Activated B cell treated with CpG ODN at 0.5 μM for 24 hours (primary cell): ENCODE data around the gene PPM1D. TPM values are rescaled to one million over a fixed set of nuclear protein-coding genes. Genes with fewer than 3 reads are reported as not detected.
"Not testable (repeated sequence)": the region's sequence is repeated elsewhere in the genome, so short reads cannot be mapped to it uniquely, and the experiment has no call there.

Experiments used
- ATAC-seq: fragments of 200-7000 bp; cut with Tn5 transposase; one replicate; pipeline ENCODE4 v1.10.0; 2021; ENCODE audit warnings: low read depth, mild to moderate bottlenecking, moderate library complexity
- CTCF ChIA-PET: fragments of 350-600 bp; sonication (Branson Sonifier 250); formaldehyde crosslinking; loops from one replicate; lab custom pipeline; 2021; ENCODE audit warnings: antibody characterized with exemption; lab: Charles Lee
- POLR2A ChIA-PET: fragments of 350-600 bp; sonication (Branson Sonifier 250); formaldehyde crosslinking; loops from one replicate; lab custom pipeline; 2021; ENCODE audit warnings: antibody characterized with exemption; lab: Charles Lee
- DNase-seq: peaks from one replicate; pipeline ENCODE4 v3.0.0; 2022
- H3K27ac Mint-ChIP-seq: one replicate; pipeline ENCODE4 v1.8.0; 2020; ENCODE audit warnings: mixed read lengths
- H3K27me3 Mint-ChIP-seq: one replicate; pipeline ENCODE4 v1.8.0; 2021; ENCODE audit warnings: mixed read lengths
- H3K36me3 Mint-ChIP-seq: one replicate; pipeline ENCODE4 v1.8.0; 2021; ENCODE audit warnings: low read depth, mixed read lengths
- H3K4me1 Mint-ChIP-seq: one replicate; pipeline ENCODE4 v1.8.0; 2021; ENCODE audit warnings: mixed read lengths
- H3K4me3 Mint-ChIP-seq: one replicate; pipeline ENCODE4 v1.8.0; 2020; ENCODE audit warnings: mild to moderate bottlenecking, mixed read lengths
- H3K9me3 Mint-ChIP-seq: one replicate; pipeline ENCODE4 v1.8.0; 2020; ENCODE audit warnings: mixed read lengths
- CTCF ChIP-seq: fragments of 200-600 bp; IDR thresholded peaks from one replicate; pipeline ENCODE4 v1.8.0; 2022; ENCODE audit warnings: antibody characterized with exemption, mild to moderate bottlenecking
- intact Hi-C: fragments of 100-400 bp; cut with micrococcal nuclease; formaldehyde crosslinking; loops from one replicate; pipeline ENCODE4 v1.15.1; 2024
- total RNA-seq: library from RNA; stranded (reverse); gene quantifications from 2 replicates; pipeline ENCODE4 v1.2.3, GENCODE V29; 2022

The PPM1D gene
- total RNA-seq, 1 donor from 2014 or later, result 13.3 TPM

DNA sequence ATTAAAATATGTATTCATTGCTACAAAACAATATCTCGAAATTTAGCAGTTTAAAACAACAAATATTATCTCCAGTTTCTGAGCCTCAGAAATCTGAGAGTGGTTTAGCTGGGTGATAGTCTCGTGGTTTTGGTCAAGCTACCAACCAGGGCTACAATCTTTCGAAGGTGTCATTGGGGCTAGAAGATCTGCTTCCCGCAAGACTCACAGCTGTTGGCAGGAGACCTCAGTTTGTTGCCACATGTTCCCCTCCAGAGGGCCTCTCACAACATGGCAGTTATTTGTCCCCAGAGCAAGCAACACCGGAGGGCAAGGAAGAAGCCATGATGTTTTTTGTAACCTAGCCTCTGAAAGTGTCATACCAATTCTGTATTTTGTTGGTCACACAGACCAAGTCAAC lies 65.6 kb downstream of the PPM1D start:
- Mint-ChIP-seq H3K4me1 (no peaks in the 10 kb centered on the region), H3K27ac (no peak overlapping the region), H3K4me3 (no peak overlapping the region), H3K27me3 (no peaks in the 10 kb centered on the region), H3K9me3 (no peaks in the 10 kb centered on the region), H3K36me3 (peaks cover 28% of the 10 kb centered on the region)
- no peak for TF ChIP-seq CTCF
- ATAC-seq, result no peak
- CTCF ChIA-PET, result no interaction called here
- POLR2A ChIA-PET, result no interaction called here
- DNase-seq, result no peak
- intact Hi-C loops, result no loop called here

DNA sequence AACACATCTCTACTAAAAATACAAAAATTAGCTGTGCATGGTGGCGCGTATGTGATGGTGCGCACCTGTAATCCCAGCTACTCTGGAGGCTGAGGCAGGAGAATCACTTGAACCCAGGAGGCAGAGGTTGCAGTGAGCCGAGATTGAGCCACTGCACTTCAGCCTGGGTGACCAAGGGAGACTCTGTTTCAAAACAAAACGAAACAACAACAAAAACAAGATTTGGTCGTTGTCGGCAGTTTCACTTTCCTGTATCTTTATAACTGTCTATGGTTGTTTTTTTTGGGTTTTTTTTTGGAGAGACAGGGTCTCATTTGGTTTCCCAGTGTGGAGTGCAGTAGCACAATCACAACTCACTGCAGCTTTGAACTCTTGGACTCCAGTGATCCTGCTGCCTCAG lies 68.7 kb downstream of the PPM1D start:
- intact Hi-C loops, H3K27me3 Mint-ChIP-seq, H3K27ac Mint-ChIP-seq, POLR2A ChIA-PET, H3K4me3 Mint-ChIP-seq, CTCF ChIA-PET, H3K9me3 Mint-ChIP-seq, DNase-seq, ATAC-seq, H3K4me1 Mint-ChIP-seq: not testable (repeated sequence)
- H3K36me3 Mint-ChIP-seq, result peaks cover 15% of the 10 kb centered on the region

GRCh38 chr17:60671482-60671881 lies 71.5 kb downstream of the PPM1D start:
- H3K36me3 Mint-ChIP-seq, result no peaks in the 10 kb centered on the region
- no peak for DNase-seq
- no peak overlapping the region for H3K4me3 Mint-ChIP-seq
- H3K4me1 Mint-ChIP-seq, result no peaks in the 10 kb centered on the region
- H3K27ac Mint-ChIP-seq, result no peak overlapping the region
- TF ChIP-seq CTCF, result no peak
- CTCF ChIA-PET, result no interaction called here
- intact Hi-C loops, result no loop called here
- POLR2A ChIA-PET, result no interaction called here
- no peaks in the 10 kb centered on the region for H3K27me3 Mint-ChIP-seq
- H3K9me3 Mint-ChIP-seq, result peaks cover 2% of the 10 kb centered on the region
- ATAC-seq, result no peak

- peaks cover 23% of the 10 kb centered on the region for H3K4me1 Mint-ChIP-seq
- ATAC-seq, H3K4me3 Mint-ChIP-seq, H3K27me3 Mint-ChIP-seq, H3K9me3 Mint-ChIP-seq, H3K27ac Mint-ChIP-seq, POLR2A ChIA-PET, DNase-seq, CTCF ChIA-PET: not testable (repeated sequence)
- H3K36me3 Mint-ChIP-seq, result peaks cover 14% of the 10 kb centered on the region
- intact Hi-C loops, result loop anchor here (5.0 kb wide), 2 partner anchors 738 to 1188 kb away; partner anchors contain the start of gene BRIP1
Measured at GRCh38 chr17:60674637-60675036, 74.6 kb downstream of the PPM1D start.

DNA sequence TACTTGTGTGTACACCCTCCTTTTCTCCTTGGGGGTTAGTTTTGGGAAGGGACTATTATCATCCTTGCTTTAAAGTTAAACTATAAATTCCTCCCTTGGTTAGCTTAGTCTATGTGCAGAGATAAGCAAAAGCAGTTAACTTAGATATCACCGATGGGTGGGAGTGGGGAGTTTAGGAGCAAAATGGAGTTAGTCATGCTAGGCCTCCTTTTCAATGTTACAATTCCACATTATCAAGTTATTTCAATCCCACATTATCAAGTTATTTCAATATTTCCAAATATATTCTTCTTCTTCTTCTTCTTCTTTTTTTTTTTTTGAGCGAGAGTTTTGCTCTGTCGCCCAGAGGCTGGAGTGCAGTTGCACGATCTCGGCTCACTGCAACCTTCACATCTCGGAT lies 76.0 kb downstream of the PPM1D start:
- peaks cover 14% of the 10 kb centered on the region for H3K36me3 Mint-ChIP-seq
- no peak overlapping the region for H3K27ac Mint-ChIP-seq
- no peak for TF ChIP-seq CTCF
- ATAC-seq (no peak), DNase-seq (no peak)
- H3K4me3 Mint-ChIP-seq, result peak overlapping the region; percentile 35
- intact Hi-C loops, result loop anchor here (2.0 to 5.0 kb wide), 3 partner anchors 736 to 1569 kb away; partner anchors contain the start of genes BRIP1 and TRIM37
- ChIA-PET POLR2A (interaction anchor here (0.9 kb wide), 1 partner anchor 74 kb away, joined by 3 read pairs; no protein-coding TSS in a partner anchor), CTCF (no interaction called here)
- H3K27me3 Mint-ChIP-seq, result no peaks in the 10 kb centered on the region
- H3K4me1 Mint-ChIP-seq, result peaks cover 23% of the 10 kb centered on the region
- H3K9me3 Mint-ChIP-seq, result peaks cover 2% of the 10 kb centered on the region

DNA sequence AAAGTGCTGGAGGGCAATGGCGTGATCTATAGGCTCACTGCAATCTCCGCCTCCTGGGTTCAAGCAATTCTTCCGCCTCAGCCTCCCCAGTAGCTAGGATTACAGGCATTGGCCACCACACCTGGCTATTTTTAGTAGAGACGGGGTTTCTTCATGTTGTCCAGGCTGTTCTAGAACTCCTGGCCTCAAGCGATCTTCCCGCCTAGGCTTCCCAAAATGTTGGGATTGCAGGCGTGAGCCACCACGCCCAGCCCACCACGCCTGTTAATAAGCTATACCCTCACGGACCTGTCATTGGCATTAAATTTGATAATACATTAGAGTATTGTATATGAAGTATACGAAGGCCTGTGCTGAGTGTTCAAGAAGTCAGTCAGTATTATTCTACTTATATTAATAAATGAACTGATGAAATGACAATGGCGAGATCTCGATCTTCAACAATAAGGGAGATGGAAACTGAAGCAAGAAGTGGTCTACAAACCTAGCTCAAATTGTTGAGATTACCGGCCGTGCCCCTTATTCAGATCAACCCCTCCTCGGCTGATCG lies 76.8 kb downstream of the PPM1D start:
- Mint-ChIP-seq H3K36me3 (peaks cover 14% of the 10 kb centered on the region), H3K4me1 (peaks cover 23% of the 10 kb centered on the region), H3K4me3 (peak overlapping the region; percentile 99), H3K27ac (peak overlapping the region; percentile 94), H3K27me3 (no peaks in the 10 kb centered on the region), H3K9me3 (peaks cover 2% of the 10 kb centered on the region)
- TF ChIP-seq CTCF, result no peak
- intact Hi-C loops, result loop anchor here (1.0 to 5.0 kb wide), 6 partner anchors 25 to 1570 kb away; partner anchors contain the start of genes BRIP1, PPM1D and TRIM37
- ChIA-PET POLR2A (interaction anchor here (0.6 to 1.4 kb wide), 11 partner anchors 10 to 1057 kb away, joined by 3 to 17 read pairs (median 3); partner anchors contain the start of genes APPBP2, CLTC, PPM1D and USP32), CTCF (no interaction called here)
- no peak for ATAC-seq
- DNase-seq, result no peak
